ENCODE results near the gene SRSF2.
"Not testable (repeated sequence)": the region's sequence is repeated elsewhere in the genome, so short reads cannot be mapped to it uniquely, and the experiment has no call there.

The SRSF2 gene

GRCh38 chr17:76734080-76734840, 2.9 kb downstream of the SRSF2 start:
- no peak for DNase-seq (ENCODE audit: low spot score)
- H3K27ac ChIP-seq, result no peak overlapping the region
- no peak for TF ChIP-seq CTCF (conservative IDR thresholded peaks at IDR 0.05; ENCODE audit: low read depth)
- ChIA-PET CTCF (no interaction called here), POLR2A (ENCODE audit: low non-redundant PET) (no interaction called here)

GRCh38 chr17:76733618-76733957, 3.5 kb downstream of the SRSF2 start:
- DNase-seq (ENCODE audit: low spot score), result no peak
- POLR2A ChIA-PET (ENCODE audit: low non-redundant PET), result no interaction called here
- CTCF ChIA-PET, result no interaction called here
- no peak for TF ChIP-seq CTCF (conservative IDR thresholded peaks at IDR 0.05; ENCODE audit: low read depth)
- H3K27ac ChIP-seq, result no peak overlapping the region

- TF ChIP-seq CTCF (conservative IDR thresholded peaks at IDR 0.05; ENCODE audit: low read depth), result no peak
- ChIA-PET CTCF (no interaction called here), POLR2A (ENCODE audit: low non-redundant PET) (no interaction called here)
- DNase-seq (ENCODE audit: low spot score), result no peak
- peak overlapping the region; percentile 70 for H3K27ac ChIP-seq
These were observed 4.2 kb downstream of the SRSF2 start for GRCh38 chr17:76732734-76733617.

- H3K27ac ChIP-seq, result peak overlapping the region; percentile 70
- CTCF ChIA-PET, result interaction anchor here (0.7 kb wide), 1 partner anchor 120 kb away, joined by 4 read pairs; no protein-coding TSS in a partner anchor
- POLR2A ChIA-PET (ENCODE audit: low non-redundant PET); DNase-seq (ENCODE audit: low spot score): not testable (repeated sequence)
These were observed 5.1 kb downstream of the SRSF2 start for GRCh38 chr17:76731800-76732733.

GRCh38 chr17:76727745-76728456, 9.2 kb downstream of the SRSF2 start:
- CTCF ChIA-PET, result interaction anchor here (0.6 to 1.0 kb wide), 7 partner anchors 11 to 433 kb away, joined by 3 to 5 read pairs (median 4); no protein-coding TSS in a partner anchor
- POLR2A ChIA-PET (ENCODE audit: low non-redundant PET), result interaction anchor here (0.6 to 1.5 kb wide), 3 partner anchors 8 to 171 kb away, joined by 3 to 5 read pairs (median 5); partner anchors contain the start of gene SRSF2
- no peak for DNase-seq (ENCODE audit: low spot score)
- TF ChIP-seq CTCF (conservative IDR thresholded peaks at IDR 0.05; ENCODE audit: low read depth), result no peak
- H3K27ac ChIP-seq, result peak overlapping the region; percentile 98
